IMR-90 (cell line): ENCODE measurements around the gene FBRS. TPM values are rescaled to one million over a fixed set of nuclear protein-coding genes. Genes with fewer than 3 reads are reported as not detected.

Experiments used
- ATAC-seq: fragments of 200-7000 bp; cut with Tn5 transposase; 2 replicates; pipeline ENCODE4 v1.9.1; 2020; ENCODE audit warnings: low read depth, mild to moderate bottlenecking, moderate library complexity
- BruUV-seq: library from RNA; stranded (reverse); fragments of 400-500 nt; replicated peaks from 2 replicates; lab custom pipeline; 2021; lab: Mats Ljungman, UMichigan
- CTCF ChIA-PET: fragments of 300-600 bp; formaldehyde crosslinking; extraction: SDS; loops from one replicate; lab custom pipeline; 2021; ENCODE audit warnings: antibody characterized with exemption; lab: Yijun Ruan, JAX
- POLR2A ChIA-PET: fragments of 300-600 bp; sonication (Branson Sonifier 250); formaldehyde crosslinking; loops from one replicate; lab custom pipeline; 2022; ENCODE audit warnings: antibody characterized with exemption; ENCODE audit not compliant: unreplicated experiment; lab: Charles Lee
- DNase-seq: peaks from one replicate; pipeline ENCODE4 v3.0.0; 2013
- H2AFZ ChIP-seq: replicated peaks from 2 replicates; pipeline ENCODE3; 2013; ENCODE audit warnings: low read length, mild to moderate bottlenecking; ENCODE audit not compliant: poor library complexity
- H2AK5ac ChIP-seq: 2 replicates; pipeline ENCODE4 v1.6.1; 2013; ENCODE audit warnings: low read depth, low read length, inconsistent platforms
- H2AK9ac ChIP-seq: replicated peaks from 2 replicates; pipeline ENCODE3; 2013; ENCODE audit warnings: mild to moderate bottlenecking, low read depth, low read length, moderate library complexity; ENCODE audit not compliant: poor library complexity
- H2BK120ac ChIP-seq: 2 replicates; pipeline ENCODE4 v1.6.1; 2013; ENCODE audit warnings: low read depth, low read length, inconsistent platforms
- H2BK15ac ChIP-seq: 3 replicates; pipeline ENCODE4 v1.6.1; 2013; ENCODE audit warnings: low read depth, low read length, inconsistent platforms
- H2BK20ac ChIP-seq: 2 replicates; pipeline ENCODE4 v1.6.1; 2013; ENCODE audit warnings: low read depth, mild to moderate bottlenecking, inconsistent platforms, low read length, moderate library complexity
- H2BK5ac ChIP-seq: 2 replicates; pipeline ENCODE4 v1.6.1; 2013; ENCODE audit warnings: mild to moderate bottlenecking, low read depth, low read length, inconsistent platforms; ENCODE audit not compliant: poor library complexity, severe bottlenecking
- H3K14ac ChIP-seq: replicated peaks from 2 replicates; pipeline ENCODE4 v1.6.1; 2013; ENCODE audit warnings: low read depth, low read length, inconsistent platforms
- H3K18ac ChIP-seq: 2 replicates; pipeline ENCODE4 v1.6.1; 2013; ENCODE audit warnings: low read depth, low read length, control low read depth
- H3K23ac ChIP-seq: 2 replicates; pipeline ENCODE4 v1.6.1; 2013; ENCODE audit warnings: low read depth, low read length, inconsistent platforms
- H3K27ac ChIP-seq: 2 replicates; pipeline ENCODE4 v1.5.1; 2013; ENCODE audit warnings: mild to moderate bottlenecking, control low read depth, low read length; ENCODE audit not compliant: insufficient read depth
- H3K27me3 ChIP-seq: 2 replicates; pipeline ENCODE4 v1.6.1; 2013; ENCODE audit warnings: low read length; ENCODE audit not compliant: control insufficient read depth, insufficient read depth
- H3K36me3 ChIP-seq: 2 replicates; pipeline ENCODE4 v1.6.1; 2013; ENCODE audit warnings: low read length, mixed read lengths; ENCODE audit not compliant: control insufficient read depth, insufficient read depth
- H3K4ac ChIP-seq: 2 replicates; pipeline ENCODE4 v1.6.1; 2013; ENCODE audit warnings: low read depth, low read length, inconsistent platforms
- H3K4me1 ChIP-seq: 2 replicates; pipeline ENCODE4 v1.6.1; 2013; ENCODE audit warnings: low read length, mixed read lengths; ENCODE audit not compliant: control insufficient read depth, insufficient read depth
- H3K4me2 ChIP-seq: 2 replicates; pipeline ENCODE4 v1.6.1; 2013; ENCODE audit warnings: low read depth, mild to moderate bottlenecking, control low read depth, low read length, moderate library complexity
- H3K4me3 ChIP-seq: 2 replicates; pipeline ENCODE4 v1.5.1; 2013; ENCODE audit warnings: low read depth, mild to moderate bottlenecking, control low read depth, low read length, moderate library complexity; ENCODE audit not compliant: insufficient read depth
- H3K56ac ChIP-seq: 2 replicates; pipeline ENCODE4 v1.6.1; 2013; ENCODE audit warnings: low read length, inconsistent platforms; ENCODE audit not compliant: insufficient read depth; ENCODE audit errors: extremely low read depth
- H3K79me1 ChIP-seq, 2 experiments: 2 replicates each; pipeline ENCODE4 v1.6.1; 2013; ENCODE audit warnings: low read length in 2 of 2, inconsistent platforms in 1 of 2, low read depth in 1 of 2
- H3K9ac ChIP-seq: 2 replicates; pipeline ENCODE4 v1.6.1; 2013; ENCODE audit warnings: low read depth, low read length, control low read depth
- H3K9me1 ChIP-seq: 2 replicates; pipeline ENCODE4 v1.6.1; 2013; ENCODE audit warnings: low read length, inconsistent platforms; ENCODE audit not compliant: insufficient read depth
- H3K9me3 ChIP-seq: 2 replicates; pipeline ENCODE4 v1.6.1; 2013; ENCODE audit warnings: low read length; ENCODE audit not compliant: control insufficient read depth, insufficient read depth
- H4K20me1 ChIP-seq: 2 replicates; pipeline ENCODE4 v1.6.1; 2013; ENCODE audit warnings: low read length, inconsistent platforms; ENCODE audit not compliant: insufficient read depth
- H4K5ac ChIP-seq: 2 replicates; pipeline ENCODE4 v1.6.1; 2013; ENCODE audit warnings: mild to moderate bottlenecking, low read depth, low read length, control low read depth
- H4K8ac ChIP-seq, 2 experiments: 2 replicates each; pipeline ENCODE4 v1.6.1; 2013; ENCODE audit warnings: low read depth in 2 of 2, low read length in 2 of 2, control low read depth in 1 of 2, inconsistent platforms in 1 of 2
- H4K91ac ChIP-seq: 2 replicates; pipeline ENCODE4 v1.6.1; 2013; ENCODE audit warnings: low read depth, low read length, inconsistent platforms; ENCODE audit not compliant: insufficient read depth
- BHLHE40 ChIP-seq: fragments of 150-350 bp; IDR thresholded peaks from 2 replicates; pipeline ENCODE4 v1.6.1; 2016; ENCODE audit warnings: mild to moderate bottlenecking, low read depth, low read length
- CEBPB ChIP-seq: IDR thresholded peaks from 2 replicates; pipeline ENCODE4 v1.6.1; 2012; ENCODE audit warnings: low read depth, low read length, improper control_type of control experiment
- CHD1 ChIP-seq: IDR thresholded peaks from 2 replicates; pipeline ENCODE4 v1.6.1; 2012; ENCODE audit warnings: low read depth, low read length, improper control_type of control experiment
- ELK1 ChIP-seq: fragments of 150-350 bp; IDR thresholded peaks from 2 replicates; pipeline ENCODE4 v1.6.1; 2016; ENCODE audit warnings: low read depth, mild to moderate bottlenecking, low read length, moderate library complexity, borderline replicate concordance
- FOS ChIP-seq: fragments of 150-350 bp; IDR thresholded peaks from 2 replicates; pipeline ENCODE4 v1.6.1; 2016; ENCODE audit warnings: low read depth, low read length
- MAFK ChIP-seq: IDR thresholded peaks from 2 replicates; pipeline ENCODE4 v1.6.1; 2012; ENCODE audit warnings: low read depth, low read length, improper control_type of control experiment
- MAZ ChIP-seq: IDR thresholded peaks from 2 replicates; pipeline ENCODE4 v1.6.1; 2012; ENCODE audit warnings: low read depth, mild to moderate bottlenecking, low read length, improper control_type of control experiment, moderate library complexity, borderline replicate concordance
- MXI1 ChIP-seq: IDR thresholded peaks from 2 replicates; pipeline ENCODE4 v1.6.1; 2012; ENCODE audit warnings: low read depth, mild to moderate bottlenecking, low read length, moderate library complexity, borderline replicate concordance
- NFE2L2 ChIP-seq: fragments of 150-350 bp; IDR thresholded peaks from 2 replicates; pipeline ENCODE4 v1.6.1; 2016; ENCODE audit warnings: low read depth, mild to moderate bottlenecking, low read length
- POLR2A ChIP-seq: IDR thresholded peaks from 2 replicates; pipeline ENCODE4 v1.6.1; 2012; ENCODE audit warnings: mild to moderate bottlenecking, low read depth, low read length
- RAD21 ChIP-seq: IDR thresholded peaks from 2 replicates; pipeline ENCODE4 v1.6.1; 2012; ENCODE audit warnings: low read length, improper control_type of control experiment
- RCOR1 ChIP-seq: IDR thresholded peaks from 2 replicates; pipeline ENCODE4 v1.6.1; 2012; ENCODE audit warnings: mild to moderate bottlenecking, low read length, improper control_type of control experiment; ENCODE audit not compliant: insufficient replicate concordance
- RFX5 ChIP-seq: IDR thresholded peaks from 2 replicates; pipeline ENCODE4 v1.8.0; 2012; ENCODE audit warnings: low read depth, mild to moderate bottlenecking, low read length, moderate library complexity
- SMC3 ChIP-seq: fragments of 150-350 bp; IDR thresholded peaks from 2 replicates; pipeline ENCODE4 v1.6.1; 2016; ENCODE audit warnings: low read depth, mild to moderate bottlenecking, antibody characterized with exemption, low read length, moderate library complexity
- WGBS, 2 experiments: methylation state at CpG; one replicate each; pipeline versions ENCODE4 v1.1.5 to v1.1.7; 2013; ENCODE audit warnings: missing lambda C conversion rate in 2 of 2; ENCODE audit not compliant: insufficient read length in 1 of 2; ENCODE audit errors: extremely low coverage in 2 of 2; 5-methylcytosine and 5-hydroxymethylcytosine counted together
- dilution Hi-C: fragments of 300-500 bp; cut with HindIII; formaldehyde crosslinking; loops from one replicate; pipeline ENCODE4 v1.14.3; 2018; ENCODE audit warnings: low sequenced_read_pairs; ENCODE audit not compliant: unreplicated experiment
- in situ Hi-C: fragments of 300-500 bp; cut with MboI; formaldehyde crosslinking; loops from 3 replicates; pipeline ENCODE4 v1.14.3; 2019; ENCODE audit warnings: low sequenced_read_pairs, inconsistent platforms, mixed read lengths
- intact Hi-C: fragments of 100-400 bp; cut with micrococcal nuclease; formaldehyde crosslinking; loops from 2 replicates; pipeline ENCODE4 v1.10.0; 2022
- polyA plus RNA-seq, 3 experiments: library from polyadenylated mRNA; depleted of rRNA; stranded (reverse); fragments of >200 nt; gene quantifications; 2 replicates each; pipeline ENCODE4 v1.2.3, GENCODE V29; 2012; ENCODE audit warnings: low replicate concordance in 1 of 3
- total RNA-seq: library from RNA; depleted of rRNA; stranded (reverse); fragments of >200 nt; gene quantifications from 2 replicates; pipeline ENCODE4 v1.2.3, GENCODE V29; 2012
- TF ChIP-seq, protein P1 (sequence below): fragments of 150-350 bp; IDR thresholded peaks from 2 replicates; pipeline ENCODE4 v1.6.1; 2017; ENCODE audit warnings: mild to moderate bottlenecking, antibody characterized with exemption, low read length, low read depth
- TF ChIP-seq, protein P2 (sequence below): conservative IDR thresholded peaks from 2 replicates; pipeline ENCODE4 v1.5.1; 2012; ENCODE audit warnings: mild to moderate bottlenecking, low read depth, low read length, improper control_type of control experiment

FBRS gene
- total and polyA plus RNA-seq, 2 of the 4 experiments (the other 2 are of a cell fraction), result 2.0 to 22.4 TPM

GRCh38 chr16:30652718-30653117 is 5.5 kb upstream of the FBRS start:
- peaks cover 10% of the 10 kb centered on the region; the same call in 1 of the 2 replicates for H3K4me1 ChIP-seq
- H4K5ac ChIP-seq, result no peak overlapping the region
- peak overlapping the region; percentile 41 for H2AFZ ChIP-seq
- no peak overlapping the region for H4K8ac ChIP-seq
- no peaks in the 10 kb centered on the region; the same call in 1 of the 2 replicates for H4K20me1 ChIP-seq
- H4K91ac ChIP-seq, result no peak overlapping the region
- no peak overlapping the region for H2AK5ac ChIP-seq
- no peak overlapping the region for H2BK120ac ChIP-seq
- CTCF ChIA-PET, result interaction anchor here (0.6 kb wide), 1 partner anchor 243 kb away, joined by 6 read pairs; no protein-coding TSS in a partner anchor
- intact Hi-C loops, result no loop called here
- POLR2A ChIA-PET, result no interaction called here
- dilution Hi-C loops, result no loop called here
- H3K79me1 ChIP-seq, result peaks cover 20 to 35% of the 10 kb centered on the region in 2 experiments
- H3K4ac ChIP-seq, result 0 out of 2 replicates have a peak overlapping the region, but pooled peaks have one; percentile 29
- no peak overlapping the region for H3K56ac ChIP-seq
- ATAC-seq, result no peak
- TF ChIP-seq RAD21, result no peak
- no peak for TF ChIP-seq FOS
- no peak for TF ChIP-seq CEBPB
- no peak for TF ChIP-seq NFE2L2
- no peak for TF ChIP-seq CHD1
- TF ChIP-seq, protein P1, sequence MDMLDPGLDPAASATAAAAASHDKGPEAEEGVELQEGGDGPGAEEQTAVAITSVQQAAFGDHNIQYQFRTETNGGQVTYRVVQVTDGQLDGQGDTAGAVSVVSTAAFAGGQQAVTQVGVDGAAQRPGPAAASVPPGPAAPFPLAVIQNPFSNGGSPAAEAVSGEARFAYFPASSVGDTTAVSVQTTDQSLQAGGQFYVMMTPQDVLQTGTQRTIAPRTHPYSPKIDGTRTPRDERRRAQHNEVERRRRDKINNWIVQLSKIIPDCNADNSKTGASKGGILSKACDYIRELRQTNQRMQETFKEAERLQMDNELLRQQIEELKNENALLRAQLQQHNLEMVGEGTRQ, result no peak
- TF ChIP-seq MXI1, result no peak
- TF ChIP-seq, protein P2, sequence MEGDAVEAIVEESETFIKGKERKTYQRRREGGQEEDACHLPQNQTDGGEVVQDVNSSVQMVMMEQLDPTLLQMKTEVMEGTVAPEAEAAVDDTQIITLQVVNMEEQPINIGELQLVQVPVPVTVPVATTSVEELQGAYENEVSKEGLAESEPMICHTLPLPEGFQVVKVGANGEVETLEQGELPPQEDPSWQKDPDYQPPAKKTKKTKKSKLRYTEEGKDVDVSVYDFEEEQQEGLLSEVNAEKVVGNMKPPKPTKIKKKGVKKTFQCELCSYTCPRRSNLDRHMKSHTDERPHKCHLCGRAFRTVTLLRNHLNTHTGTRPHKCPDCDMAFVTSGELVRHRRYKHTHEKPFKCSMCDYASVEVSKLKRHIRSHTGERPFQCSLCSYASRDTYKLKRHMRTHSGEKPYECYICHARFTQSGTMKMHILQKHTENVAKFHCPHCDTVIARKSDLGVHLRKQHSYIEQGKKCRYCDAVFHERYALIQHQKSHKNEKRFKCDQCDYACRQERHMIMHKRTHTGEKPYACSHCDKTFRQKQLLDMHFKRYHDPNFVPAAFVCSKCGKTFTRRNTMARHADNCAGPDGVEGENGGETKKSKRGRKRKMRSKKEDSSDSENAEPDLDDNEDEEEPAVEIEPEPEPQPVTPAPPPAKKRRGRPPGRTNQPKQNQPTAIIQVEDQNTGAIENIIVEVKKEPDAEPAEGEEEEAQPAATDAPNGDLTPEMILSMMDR, result no peak
- no peak for TF ChIP-seq RFX5
- TF ChIP-seq POLR2A, result no peak
- no peak for TF ChIP-seq MAZ
- TF ChIP-seq RCOR1, result no peak
- no peak for TF ChIP-seq MAFK
- TF ChIP-seq ELK1, result no peak
- TF ChIP-seq BHLHE40, result no peak
- no peak for TF ChIP-seq SMC3
- H3K9ac ChIP-seq, result no peak overlapping the region
- H3K4me3 ChIP-seq, result no peak overlapping the region
- H3K9me1 ChIP-seq, result no peaks in the 10 kb centered on the region
- no peak for DNase-seq
- no peak overlapping the region for H2BK15ac ChIP-seq
- no peak overlapping the region for H2AK9ac ChIP-seq
- no peak overlapping the region for H3K4me2 ChIP-seq
- H3K27ac ChIP-seq, result no peak overlapping the region
- WGBS, 2 experiments, result 95% methylated on average over 9 of the region's 18 CpGs; no CpG with 5 or more reads in 1 of the 2 experiments
- H2BK5ac ChIP-seq, result no peak overlapping the region
- H3K23ac ChIP-seq, result peak overlapping the region; percentile 94; the same call in 1 of the 2 replicates
- BruUV-seq, result no TSS peak
- H3K18ac ChIP-seq, result no peak overlapping the region
- H3K9me3 ChIP-seq, result no peaks in the 10 kb centered on the region
- H2BK20ac ChIP-seq, result no peak overlapping the region
- H3K14ac ChIP-seq, result no peak overlapping the region
- peaks cover 30% of the 10 kb centered on the region for H3K36me3 ChIP-seq
- no peaks in the 10 kb centered on the region for H3K27me3 ChIP-seq
- in situ Hi-C loops, result no loop called here
